HG02884 (cell line): ENCODE results near the gene GARIN5B.
"Not testable (repeated sequence)": the region's sequence is repeated elsewhere in the genome, so short reads cannot be mapped to it uniquely, and the experiment has no call there.

Source experiments
- ATAC-seq: cut with Tn5 transposase; IDR thresholded peaks from one replicate; pipeline ENCODE4 v1.9.1; 2021; ENCODE audit warnings: mild to moderate bottlenecking, moderate library complexity; ENCODE audit not compliant: unreplicated experiment

The GARIN5B gene

GRCh38 chr19:55352040-55352439, 11.0 kb downstream of the GARIN5B start:
- ATAC-seq, result no peak

GRCh38 chr19:55350620-55351315, 12.3 kb downstream of the GARIN5B start:
- ATAC-seq, result no peak

GRCh38 chr19:55348317-55349034, 14.6 kb downstream of the GARIN5B start:
- ATAC-seq, result no peak

- ATAC-seq, result no peak
Measured at GRCh38 chr19:55347442-55348009, 15.5 kb downstream of the GARIN5B start.

GRCh38 chr19:55346725-55347441, 16.2 kb downstream of the GARIN5B start:
- ATAC-seq, result no peak

- ATAC-seq, result no peak
Measured at GRCh38 chr19:55345818-55346724, 17.0 kb downstream of the GARIN5B start.

- ATAC-seq, result no peak
Measured at GRCh38 chr19:55345101-55345817, 17.8 kb downstream of the GARIN5B start.

GRCh38 chr19:55344444-55344843, 18.6 kb downstream of the GARIN5B start:
- ATAC-seq, result no peak

- ATAC-seq, result no peak
Measured at GRCh38 chr19:55341595-55342531, 21.2 kb downstream of the GARIN5B start.

- ATAC-seq, result no peak
Measured at GRCh38 chr19:55341171-55341588, 21.9 kb downstream of the GARIN5B start.

- no peak for ATAC-seq
Measured at GRCh38 chr19:55340784-55341147, 22.3 kb downstream of the GARIN5B start.

GRCh38 chr19:55339889-55340783, 22.9 kb downstream of the GARIN5B start:
- no peak for ATAC-seq

GRCh38 chr19:55339105-55339888, 23.8 kb downstream of the GARIN5B start, which contains the start of gene KMT5C:
Gene KMT5C (plus strand): TSS chr19:55339876. CDS start chr19:55341937, 2,061 bp downstream.
- peak; percentile 81 for ATAC-seq

- no peak for ATAC-seq
Measured at GRCh38 chr19:55336101-55336500, 27.0 kb downstream of the GARIN5B start.

GRCh38 chr19:55333870-55334269, 29.2 kb downstream of the GARIN5B start:
- ATAC-seq, result no peak

GRCh38 chr19:55329791-55330190, 33.3 kb downstream of the GARIN5B start:
- not testable (repeated sequence) for ATAC-seq
